Osteoblast (primary cell): Measurements from ENCODE around the gene DLG3. TPM values are rescaled to one million over a fixed set of nuclear protein-coding genes. Genes with fewer than 3 reads are reported as not detected.
"Not testable (repeated sequence)": the region's sequence is repeated elsewhere in the genome, so short reads cannot be mapped to it uniquely, and the experiment has no call there.

ENCODE experiments used
- DNase-seq: peaks from one replicate; pipeline ENCODE4 v3.0.0; 2011; ENCODE audit warnings: low spot score, mixed read lengths; ENCODE audit not compliant: insufficient read length; ENCODE audit errors: missing footprints
- H2AFZ ChIP-seq: 2 replicates; pipeline ENCODE4 v1.6.0; 2011; ENCODE audit warnings: mild to moderate bottlenecking, low read length
- H3K27ac ChIP-seq: 2 replicates; pipeline ENCODE4 v1.5.1; 2011; ENCODE audit warnings: mild to moderate bottlenecking, low read depth, low read length, moderate library complexity
- H3K27me3 ChIP-seq: 2 replicates; pipeline ENCODE4 v1.6.0; 2012; ENCODE audit warnings: mild to moderate bottlenecking, control low read depth, inconsistent platforms, low read length, moderate library complexity; ENCODE audit not compliant: insufficient read depth
- H3K36me3 ChIP-seq: 2 replicates; pipeline ENCODE4 v1.5.1; 2011; ENCODE audit warnings: mild to moderate bottlenecking, low read length, control low read depth, moderate library complexity; ENCODE audit not compliant: insufficient read depth
- H3K4me1 ChIP-seq: 2 replicates; pipeline ENCODE4 v1.5.1; 2011; ENCODE audit warnings: mild to moderate bottlenecking, low read length, control low read depth, moderate library complexity; ENCODE audit not compliant: insufficient read depth
- H3K4me2 ChIP-seq: 2 replicates; pipeline ENCODE4 v1.6.0; 2011; ENCODE audit warnings: mild to moderate bottlenecking, low read length; ENCODE audit not compliant: insufficient read depth
- H3K4me3 ChIP-seq: fragments of 200-600 bp; sonication (generic); 3 replicates; pipeline ENCODE4 v1.5.1; 2012; ENCODE audit warnings: mild to moderate bottlenecking, low read length, inconsistent platforms; ENCODE audit not compliant: insufficient read depth
- H3K79me2 ChIP-seq: 2 replicates; pipeline ENCODE4 v1.6.0; 2012; ENCODE audit warnings: mild to moderate bottlenecking, low read length, control low read depth, inconsistent platforms; ENCODE audit not compliant: insufficient read depth
- H3K9me3 ChIP-seq: 2 replicates; pipeline ENCODE4 v1.5.1; 2011; ENCODE audit warnings: low read depth, low read length, control low read depth
- H4K20me1 ChIP-seq: 2 replicates; pipeline ENCODE4 v1.6.0; 2012; ENCODE audit warnings: mild to moderate bottlenecking, low read length, control low read depth; ENCODE audit not compliant: insufficient read depth
- total RNA-seq: library from RNA; depleted of rRNA; stranded (reverse); fragments of >200 nt; gene quantifications from 2 replicates; pipeline ENCODE4 v1.2.3, GENCODE V29; 2012
- TF ChIP-seq, protein P1 (sequence below): IDR thresholded peaks from 2 replicates; pipeline ENCODE4 v1.5.1; 2011; ENCODE audit warnings: mild to moderate bottlenecking, low read depth, low read length, moderate library complexity; ENCODE audit errors: extremely low read depth

The DLG3 gene
- total RNA-seq, result 7.7 and 8.0 TPM in 2 replicates

DNA sequence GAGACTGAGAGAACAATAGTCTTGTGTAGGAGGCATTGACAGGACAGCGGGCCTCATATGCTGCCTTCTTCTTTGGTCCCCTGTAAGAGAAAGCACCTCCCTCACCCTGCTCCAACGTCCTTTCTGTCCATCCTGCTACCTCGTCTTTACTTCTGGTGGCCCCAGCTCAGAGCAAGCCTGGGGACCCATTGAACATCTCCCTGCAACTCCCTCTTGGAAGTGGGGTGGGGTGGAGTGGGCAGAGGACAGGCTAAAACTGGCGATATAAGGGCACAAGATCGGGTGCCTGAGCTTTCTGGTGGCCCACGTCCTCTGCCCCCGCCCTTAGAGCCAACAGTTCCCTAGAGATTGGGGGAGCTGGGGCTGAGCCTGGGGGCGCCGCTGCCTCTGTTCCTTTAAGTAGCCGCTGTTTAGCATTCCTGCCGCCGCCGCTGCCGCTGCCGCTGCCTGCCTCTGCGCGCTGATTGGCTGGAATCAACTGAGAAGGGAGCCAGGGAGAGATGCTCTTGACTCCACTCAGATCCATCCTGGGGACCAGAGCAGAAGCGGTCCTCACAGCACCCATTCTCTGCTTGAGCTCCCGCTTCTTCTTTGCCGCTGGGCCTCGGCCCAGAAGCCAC, at the start of gene DLG3:
Gene DLG3, plus strand, starts transcription at position 510 of the 620 bp plus-strand sequence. CDS start 367 bp downstream, outside the sequence.
- peaks cover 44% of the 10 kb centered on the region for H3K27me3 ChIP-seq

DNA sequence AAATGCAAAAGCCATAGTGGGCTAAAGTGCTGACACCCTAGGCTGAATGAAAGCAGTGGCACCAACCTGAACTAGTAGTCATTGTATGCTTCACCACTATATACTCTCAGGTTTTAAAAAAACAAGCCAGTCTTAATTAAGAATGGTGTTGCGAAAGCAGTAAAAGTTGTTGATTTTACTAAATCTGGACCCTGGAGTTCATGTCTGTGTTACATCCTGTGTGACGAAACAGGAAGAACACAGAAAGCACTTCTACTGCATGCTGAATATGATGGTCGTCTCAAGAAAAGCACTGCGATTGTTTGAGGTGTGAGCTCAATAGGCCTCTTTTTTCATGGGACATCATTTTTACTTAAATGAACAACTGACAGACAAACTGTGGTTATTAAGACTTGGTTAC, 45.7 kb upstream of the DLG3 start:
- no peaks in the 10 kb centered on the region for H3K9me3 ChIP-seq
- H2AFZ ChIP-seq, result peak overlapping the region; percentile 43
- H3K27ac ChIP-seq, result no peak overlapping the region
- H3K79me2 ChIP-seq, result no peaks in the 10 kb centered on the region
- H3K4me1 ChIP-seq, result no peaks in the 10 kb centered on the region
- no peak overlapping the region for H3K4me3 ChIP-seq
- H4K20me1 ChIP-seq, result no peaks in the 10 kb centered on the region
- no peak for DNase-seq
- H3K4me2 ChIP-seq, result no peak overlapping the region
- peaks cover 8% of the 10 kb centered on the region for H3K27me3 ChIP-seq
- TF ChIP-seq, protein P1, sequence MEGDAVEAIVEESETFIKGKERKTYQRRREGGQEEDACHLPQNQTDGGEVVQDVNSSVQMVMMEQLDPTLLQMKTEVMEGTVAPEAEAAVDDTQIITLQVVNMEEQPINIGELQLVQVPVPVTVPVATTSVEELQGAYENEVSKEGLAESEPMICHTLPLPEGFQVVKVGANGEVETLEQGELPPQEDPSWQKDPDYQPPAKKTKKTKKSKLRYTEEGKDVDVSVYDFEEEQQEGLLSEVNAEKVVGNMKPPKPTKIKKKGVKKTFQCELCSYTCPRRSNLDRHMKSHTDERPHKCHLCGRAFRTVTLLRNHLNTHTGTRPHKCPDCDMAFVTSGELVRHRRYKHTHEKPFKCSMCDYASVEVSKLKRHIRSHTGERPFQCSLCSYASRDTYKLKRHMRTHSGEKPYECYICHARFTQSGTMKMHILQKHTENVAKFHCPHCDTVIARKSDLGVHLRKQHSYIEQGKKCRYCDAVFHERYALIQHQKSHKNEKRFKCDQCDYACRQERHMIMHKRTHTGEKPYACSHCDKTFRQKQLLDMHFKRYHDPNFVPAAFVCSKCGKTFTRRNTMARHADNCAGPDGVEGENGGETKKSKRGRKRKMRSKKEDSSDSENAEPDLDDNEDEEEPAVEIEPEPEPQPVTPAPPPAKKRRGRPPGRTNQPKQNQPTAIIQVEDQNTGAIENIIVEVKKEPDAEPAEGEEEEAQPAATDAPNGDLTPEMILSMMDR, result no peak
- H3K36me3 ChIP-seq, result no peaks in the 10 kb centered on the region

More for the DNA sequence above, at the start of gene DLG3:
- peak; percentile 92 for DNase-seq
- TF ChIP-seq, protein P1, result no peak
- Histone ChIP-seq H3K4me3 (no peak within 1 kb of the TSS), H3K4me2 (peak within 1 kb of the TSS; percentile 28), H3K9me3 (no peaks in the 10 kb centered on the region), H3K79me2 (no peaks in the 10 kb centered on the region), H3K27ac (no peak within 1 kb of the TSS), H3K36me3 (no peaks in the 10 kb centered on the region), H3K4me1 (no peaks in the 10 kb centered on the region), H2AFZ (no peak within 1 kb of the TSS), H4K20me1 (no peaks in the 10 kb centered on the region)

DNA sequence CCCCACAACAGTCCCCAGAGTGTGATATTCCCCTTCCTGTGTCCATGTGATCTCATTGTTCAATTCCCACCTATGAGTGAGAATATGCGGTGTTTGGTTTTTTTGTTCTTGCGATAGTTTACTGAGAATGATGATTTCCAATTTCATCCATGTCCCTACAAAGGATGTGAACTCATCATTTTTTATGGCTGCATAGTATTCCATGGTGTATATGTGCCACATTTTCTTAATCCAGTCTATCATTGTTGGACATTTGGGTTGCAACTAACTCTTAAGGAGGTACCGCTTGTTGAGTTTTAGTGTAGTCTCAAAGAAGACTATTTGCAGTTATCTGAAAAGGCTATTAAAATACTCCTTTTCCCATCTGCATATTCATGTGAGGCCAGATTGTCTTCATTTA, 44.5 kb upstream of the DLG3 start:
- H4K20me1 ChIP-seq, H2AFZ ChIP-seq, H3K27ac ChIP-seq, H3K79me2 ChIP-seq, H3K36me3 ChIP-seq, H3K4me2 ChIP-seq, DNase-seq, H3K27me3 ChIP-seq, H3K9me3 ChIP-seq, H3K4me1 ChIP-seq, H3K4me3 ChIP-seq: not testable (repeated sequence)

DNA sequence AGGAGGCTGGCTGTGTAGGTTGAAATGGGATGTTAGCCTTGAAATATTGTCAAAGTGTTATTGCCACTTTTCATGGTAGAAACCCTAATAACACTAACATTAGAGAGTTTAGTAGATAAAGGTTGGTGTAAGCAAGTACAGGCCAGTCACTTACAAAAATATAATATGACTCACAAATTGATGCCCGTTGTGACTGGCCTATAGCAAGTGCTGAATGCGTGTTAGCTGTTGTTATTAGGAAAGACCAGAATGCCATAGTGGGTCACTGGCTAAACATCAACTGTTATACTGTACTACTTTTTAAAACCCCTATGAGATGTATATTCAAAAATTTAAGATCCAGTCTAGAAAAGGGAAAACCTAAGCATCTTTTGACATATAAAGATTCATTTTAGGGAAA, 41.9 kb upstream of the DLG3 start:
- TF ChIP-seq, protein P1, result no peak
- Histone ChIP-seq H3K79me2 (no peaks in the 10 kb centered on the region), H3K27ac (no peak overlapping the region), H3K4me3 (no peak overlapping the region), H3K27me3 (peaks cover 8% of the 10 kb centered on the region), H2AFZ (no peak overlapping the region), H4K20me1 (no peaks in the 10 kb centered on the region), H3K9me3 (no peaks in the 10 kb centered on the region), H3K36me3 (peaks cover 17% of the 10 kb centered on the region), H3K4me2 (no peak overlapping the region), H3K4me1 (no peaks in the 10 kb centered on the region)
- DNase-seq, result no peak
